SK-N-SH treated with all-trans-retinoic acid at 6 μM for 48 hours (cell line): Measurements from ENCODE around the gene WDR73.

ENCODE experiments used
- ARNTL ChIP-seq: fragments of 450-650 bp; formaldehyde crosslinking; IDR thresholded peaks from 2 replicates; pipeline ENCODE4 v1.5.0; 2020; ENCODE audit warnings: low read depth, mild to moderate bottlenecking, moderate library complexity, borderline replicate concordance
- ESRRG ChIP-seq: fragments of 250-450 bp; sonication (Bioruptor Pico); IDR thresholded peaks from 2 replicates; pipeline ENCODE4 v1.6.1; 2021; ENCODE audit warnings: mild to moderate bottlenecking
- OSR1 ChIP-seq: fragments of 250-450 bp; sonication (Bioruptor Pico); IDR thresholded peaks from 2 replicates; pipeline ENCODE4 v1.8.0; 2022; ENCODE audit warnings: moderate library complexity, mild to moderate bottlenecking, inconsistent platforms
- PATZ1 ChIP-seq: fragments of 250-450 bp; sonication (Bioruptor Pico); IDR thresholded peaks from 2 replicates; pipeline ENCODE4 v1.8.0; 2020; ENCODE audit warnings: mild to moderate bottlenecking, moderate library complexity, borderline replicate concordance
- POU6F1 ChIP-seq: fragments of 250-450 bp; sonication (Bioruptor Pico); IDR thresholded peaks from 2 replicates; pipeline ENCODE4 v1.8.0; 2021; ENCODE audit warnings: low read depth, mild to moderate bottlenecking, moderate library complexity, borderline replicate concordance
- TSHZ2 ChIP-seq: fragments of 250-450 bp; sonication (Bioruptor Pico); IDR thresholded peaks from 2 replicates; pipeline ENCODE4 v1.5.0; 2020; ENCODE audit warnings: mild to moderate bottlenecking, moderate library complexity
- ZFP30 ChIP-seq: fragments of 450-650 bp; formaldehyde crosslinking; IDR thresholded peaks from 2 replicates; pipeline ENCODE4 v1.5.0; 2022; ENCODE audit warnings: mild to moderate bottlenecking, moderate library complexity

- TF ChIP-seq POU6F1 (CRISPR knock-in tag) (no peak), ARNTL (CRISPR knock-in tag) (no peak), ESRRG (no peak), PATZ1 (CRISPR knock-in tag) (no peak), ZFP30 (CRISPR knock-in tag) (no peak), TSHZ2 (CRISPR knock-in tag) (no peak), OSR1 (CRISPR knock-in tag) (no peak)
Measured at GRCh38 chr15:84645496-84645895, 8.6 kb downstream of the WDR73 start.
